GM19035 (cell line): ENCODE data around the gene PASD1.
"Not testable (repeated sequence)": the region's sequence is repeated elsewhere in the genome, so short reads cannot be mapped to it uniquely, and the experiment has no call there.

Experiments used
- ATAC-seq: cut with Tn5 transposase; IDR thresholded peaks from one replicate; pipeline ENCODE4 v1.9.1; 2021; ENCODE audit not compliant: unreplicated experiment

The PASD1 gene

GRCh38 chrX:151621422-151621821 lies 57.9 kb downstream of the PASD1 start:
- ATAC-seq, result no peak

- ATAC-seq, result no peak
Measured at GRCh38 chrX:151624677-151625076, 61.2 kb downstream of the PASD1 start.

- ATAC-seq, result no peak
Measured at GRCh38 chrX:151631822-151632221, 68.3 kb downstream of the PASD1 start.

GRCh38 chrX:151633157-151633556 lies 69.7 kb downstream of the PASD1 start:
- no peak for ATAC-seq

DNA sequence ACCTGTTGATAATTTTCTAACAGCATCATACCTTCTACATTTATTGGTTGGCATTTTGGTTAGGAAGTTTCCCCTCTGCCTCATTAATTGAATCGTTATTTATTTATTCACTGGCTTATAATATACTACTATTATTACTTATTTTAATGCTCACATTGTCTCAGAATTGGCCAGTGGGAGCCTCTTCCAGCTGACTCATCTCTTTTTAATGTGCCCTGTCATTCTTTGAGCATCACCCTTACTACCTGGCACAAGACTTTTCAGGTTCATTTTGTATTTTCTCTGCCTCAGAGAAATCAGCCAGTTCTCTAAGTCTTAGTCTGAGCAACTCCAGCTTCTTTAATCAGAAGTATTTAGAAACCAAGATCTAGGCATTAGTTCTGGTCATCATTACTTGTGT lies 71.5 kb downstream of the PASD1 start:
- ATAC-seq, result no peak

- ATAC-seq, result no peak
Measured at GRCh38 chrX:151641564-151641963, 78.1 kb downstream of the PASD1 start.

GRCh38 chrX:151675121-151675746 lies 111.8 kb downstream of the PASD1 start:
- ATAC-seq, result no peak

GRCh38 chrX:151676196-151676595 lies 112.7 kb downstream of the PASD1 start:
- no peak for ATAC-seq

GRCh38 chrX:151679798-151680402 lies 116.4 kb downstream of the PASD1 start:
- ATAC-seq, result no peak

DNA sequence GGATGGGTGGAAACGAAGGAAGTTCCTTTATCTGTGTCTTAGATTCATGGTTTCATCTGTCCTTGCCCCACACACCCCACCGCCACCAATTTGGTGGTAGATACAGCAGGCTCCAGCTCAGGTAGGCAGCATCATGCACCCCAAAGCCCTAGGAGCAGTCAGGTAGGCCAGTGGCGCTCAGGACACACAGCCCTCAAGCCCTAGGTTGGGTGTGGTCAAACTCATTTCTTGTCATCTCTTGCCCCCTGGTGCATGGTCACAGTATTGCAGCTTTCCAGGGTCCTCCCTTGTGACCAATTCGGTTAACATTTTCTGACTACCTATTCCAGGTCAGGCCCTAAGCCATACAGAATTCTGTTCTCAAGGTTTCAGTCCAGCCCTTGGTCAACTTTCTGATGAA lies 117.3 kb downstream of the PASD1 start:
- ATAC-seq, result peak; percentile 68

GRCh38 chrX:151687635-151688034 lies 124.2 kb downstream of the PASD1 start:
- no peak for ATAC-seq

DNA sequence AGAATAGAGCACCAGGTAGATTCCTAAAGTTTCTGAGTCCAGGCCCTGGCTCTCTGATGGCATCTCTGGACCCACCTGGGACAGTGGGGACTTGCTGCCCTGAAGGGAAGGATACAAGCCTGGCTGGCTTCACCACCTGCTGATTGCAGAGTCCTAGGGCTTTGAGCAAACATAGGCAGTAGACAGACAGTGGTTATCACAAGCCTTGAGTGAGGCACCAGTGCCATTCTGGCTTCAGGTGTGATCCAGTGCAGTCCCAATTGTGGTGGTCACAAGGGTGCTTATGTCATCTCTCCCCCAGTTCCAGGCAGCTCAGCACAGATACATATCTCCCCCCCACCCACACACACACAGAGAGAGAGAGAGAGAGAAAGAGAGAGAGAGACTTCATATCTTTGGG lies 125.2 kb downstream of the PASD1 start:
- ATAC-seq, result no peak

DNA sequence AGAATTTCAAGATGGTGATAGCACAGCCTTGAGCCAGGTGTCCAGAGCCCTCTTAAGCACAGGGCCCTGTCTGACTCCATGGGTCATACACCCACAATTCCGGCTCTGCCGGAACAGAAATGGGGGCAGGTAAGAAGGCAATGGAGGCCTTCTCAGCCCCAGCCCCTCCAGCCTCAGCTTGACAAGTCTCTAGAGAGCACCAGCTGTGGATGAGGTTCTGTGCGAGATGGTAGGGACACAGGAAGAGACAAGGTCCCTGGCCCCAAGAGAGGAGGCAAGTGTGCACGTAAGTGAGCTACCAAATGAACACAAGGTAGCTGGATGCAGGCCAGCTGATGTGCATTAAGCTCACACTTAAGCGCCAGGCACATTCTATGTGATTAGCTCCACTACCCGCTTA lies 129.3 kb downstream of the PASD1 start:
- no peak for ATAC-seq

GRCh38 chrX:151694121-151694520 lies 130.6 kb downstream of the PASD1 start:
- ATAC-seq, result no peak

GRCh38 chrX:151694661-151695582 lies 131.4 kb downstream of the PASD1 start, which contains the start of gene PRRG3:
TSS of gene PRRG3 (plus strand) at chrX:151695458. CDS start at chrX:151698815, 3,357 bp downstream.
- no peak for ATAC-seq

GRCh38 chrX:151695583-151696340 lies 132.3 kb downstream of the PASD1 start:
- ATAC-seq, result no peak

- ATAC-seq, result not testable (repeated sequence)
Measured at GRCh38 chrX:151697082-151697481, 133.6 kb downstream of the PASD1 start.

DNA sequence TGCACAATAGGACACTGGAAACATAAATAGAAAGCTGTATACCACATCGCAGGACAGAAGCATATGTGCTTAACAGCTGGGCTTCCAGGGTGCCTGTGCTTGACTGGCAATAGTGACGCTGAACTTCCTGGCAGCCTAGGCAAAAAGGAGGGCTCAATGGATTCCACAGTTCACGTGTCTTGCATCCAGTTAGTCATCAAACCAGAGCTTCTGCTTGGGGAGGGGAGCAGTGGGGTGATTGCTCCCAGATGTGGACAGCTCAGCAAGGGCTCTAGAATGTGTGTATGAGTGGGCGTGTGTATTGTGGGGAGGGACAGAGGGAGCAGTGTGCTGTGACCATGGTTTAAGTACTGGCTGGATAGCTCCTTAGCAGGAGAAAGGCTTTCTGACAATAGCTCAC lies 134.0 kb downstream of the PASD1 start:
- ATAC-seq, result no peak

DNA sequence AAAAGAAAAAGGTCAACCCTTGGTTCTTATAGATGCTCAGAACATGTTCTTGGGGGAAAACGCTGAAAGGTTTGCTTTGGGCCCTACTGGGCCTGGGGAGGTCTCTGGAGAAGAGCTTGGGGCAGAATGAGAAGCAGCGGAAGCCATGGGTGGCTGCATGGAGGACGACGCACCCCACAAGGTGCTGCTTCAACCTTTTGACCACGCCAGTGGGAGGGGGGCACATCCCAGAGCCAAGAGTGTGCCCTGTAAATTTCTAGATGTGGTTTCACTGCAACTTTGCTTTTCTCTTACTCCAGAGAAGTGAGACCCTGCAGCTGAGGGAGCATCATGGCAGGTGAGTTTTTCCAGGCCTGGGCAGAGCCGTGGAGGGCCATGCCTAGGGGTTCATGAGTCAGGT lies 135.0 kb downstream of the PASD1 start:
- ATAC-seq, result no peak

DNA sequence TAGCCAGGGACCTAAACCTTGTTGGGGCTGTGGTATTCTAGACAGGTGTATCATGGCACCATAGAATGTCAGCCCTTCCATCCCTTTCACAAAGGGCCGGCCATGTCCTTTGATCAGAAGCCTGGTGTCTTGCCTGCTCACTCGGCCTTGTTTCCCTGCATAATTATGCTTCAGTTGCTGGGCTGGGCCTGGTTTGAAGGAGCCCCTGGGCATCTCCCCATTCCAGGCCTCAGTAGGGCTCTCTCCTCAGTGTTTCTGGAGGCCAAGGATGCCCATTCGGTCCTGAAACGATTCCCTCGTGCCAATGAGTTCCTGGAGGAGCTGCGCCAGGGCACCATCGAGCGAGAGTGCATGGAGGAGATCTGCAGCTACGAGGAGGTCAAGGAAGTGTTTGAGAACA lies 136.3 kb downstream of the PASD1 start:
- no peak for ATAC-seq

GRCh38 chrX:151700581-151700980 lies 137.1 kb downstream of the PASD1 start:
- ATAC-seq, result no peak
